ENCODE data around the gene TAF9B.
A peak's percentile ranks its signal among the peaks of the same experiment; 100 is the strongest.

GRCh38 chrX:78092296-78092695 lies 47.2 kb downstream of the TAF9B start:
- TF ChIP-seq CTCF (optimal IDR thresholded peaks at IDR 0.05 in 1 of 3, IDR thresholded peaks at IDR 0.05 in 1 of 3, conservative IDR thresholded peaks at IDR 0.05 in 1 of 3; ENCODE audit: extremely low read depth in 1 of 3, insufficient read depth in 2 of 3, low read length in 3 of 3) (peak; percentile 44 to 59 (median 49)), EZH2 (IDR thresholded peaks at IDR 0.05; ENCODE audit: low read length) (no peak)

All from keratinocyte (primary cell).